Retinal pigment epithelial cell (primary cell): ENCODE data around the gene THEM5.

ENCODE experiments used
- DNase-seq: peaks from one replicate; pipeline ENCODE4 v3.0.0-alpha.2; 2010; ENCODE audit warnings: low read depth
- H3K4me3 ChIP-seq: 2 replicates; pipeline ENCODE4 v1.5.1; 2011; ENCODE audit warnings: mild to moderate bottlenecking, low read length, control low read depth, moderate library complexity
- CTCF ChIP-seq: conservative IDR thresholded peaks from 2 replicates; pipeline ENCODE4 v1.5.1; 2011; ENCODE audit warnings: low read depth, low read length, control low read depth, inconsistent platforms

THEM5 gene

GRCh38 chr1:151864411-151864810 lies 10.9 kb upstream of the THEM5 start:
- no peak for DNase-seq
- no peak for TF ChIP-seq CTCF
- H3K4me3 ChIP-seq: no peak overlapping the region

- no peak for DNase-seq
- H3K4me3 ChIP-seq: no peak overlapping the region
- TF ChIP-seq CTCF: no peak
These were observed 9.1 kb upstream of the THEM5 start for GRCh38 chr1:151862604-151863003.

- no peak for TF ChIP-seq CTCF
- no peak for DNase-seq
- H3K4me3 ChIP-seq: no peak overlapping the region
These were observed 7.1 kb upstream of the THEM5 start for GRCh38 chr1:151860504-151861187.

DNA sequence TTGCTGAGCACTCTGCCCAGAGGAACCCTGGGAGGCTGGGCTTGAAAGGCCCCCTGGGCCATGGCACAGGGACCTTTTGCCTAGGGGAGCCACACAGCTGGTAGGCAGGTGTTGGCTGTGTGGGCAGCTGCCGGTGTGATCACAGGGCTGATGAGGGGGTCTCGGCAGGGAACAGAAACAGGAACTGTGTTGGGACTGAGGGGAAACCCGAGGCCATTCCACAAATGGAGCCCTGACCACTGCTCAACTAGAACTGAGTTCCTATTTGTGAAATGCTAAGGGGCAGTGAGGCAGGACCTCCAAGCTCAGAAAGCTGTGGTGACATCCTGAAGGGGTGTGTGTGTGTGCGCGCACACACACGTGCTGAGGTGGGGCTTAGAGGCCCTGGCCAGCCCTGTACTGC lies 6.4 kb upstream of the THEM5 start:
- H3K4me3 ChIP-seq: no peak overlapping the region
- no peak for DNase-seq
- TF ChIP-seq CTCF: no peak

DNA sequence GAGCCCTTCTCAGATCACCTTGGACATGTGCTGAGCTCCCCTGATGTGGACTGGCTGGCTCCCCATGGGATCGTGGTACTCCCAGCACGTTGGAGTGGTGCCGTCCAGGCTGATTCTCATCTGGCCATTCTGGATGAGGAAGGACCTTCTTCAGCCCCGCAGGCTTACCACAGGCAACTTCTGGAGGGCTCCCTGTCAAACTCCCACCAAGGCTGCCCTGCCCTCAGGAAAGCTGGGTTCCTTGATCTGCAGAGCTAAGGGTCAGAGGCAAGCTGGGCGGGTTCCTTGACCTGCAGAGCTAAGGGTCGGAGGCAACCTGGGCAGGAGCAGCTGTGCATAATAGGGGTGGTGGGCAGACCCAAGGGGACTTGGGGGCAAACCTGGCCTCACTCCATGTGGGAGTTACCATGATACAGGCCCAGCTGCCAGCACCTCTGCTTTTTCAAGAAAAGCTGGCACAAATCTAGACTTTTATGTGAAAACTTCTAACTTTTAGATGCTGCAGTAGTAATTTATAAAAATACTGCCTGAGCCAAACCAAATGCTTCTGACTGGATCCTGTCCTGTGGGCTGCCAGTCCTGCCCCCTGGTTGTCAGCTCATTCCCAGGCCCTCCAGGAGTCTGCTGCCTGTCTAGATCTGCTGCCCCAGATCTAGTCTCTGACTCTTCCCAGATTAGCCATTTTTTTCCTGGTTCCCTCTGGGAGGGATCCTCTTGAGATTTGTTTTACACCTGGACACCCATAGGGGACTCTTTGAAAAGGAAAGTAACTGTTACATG lies 5.6 kb upstream of the THEM5 start:
- DNase-seq: no peak
- no peak overlapping the region for H3K4me3 ChIP-seq
- no peak for TF ChIP-seq CTCF

DNA sequence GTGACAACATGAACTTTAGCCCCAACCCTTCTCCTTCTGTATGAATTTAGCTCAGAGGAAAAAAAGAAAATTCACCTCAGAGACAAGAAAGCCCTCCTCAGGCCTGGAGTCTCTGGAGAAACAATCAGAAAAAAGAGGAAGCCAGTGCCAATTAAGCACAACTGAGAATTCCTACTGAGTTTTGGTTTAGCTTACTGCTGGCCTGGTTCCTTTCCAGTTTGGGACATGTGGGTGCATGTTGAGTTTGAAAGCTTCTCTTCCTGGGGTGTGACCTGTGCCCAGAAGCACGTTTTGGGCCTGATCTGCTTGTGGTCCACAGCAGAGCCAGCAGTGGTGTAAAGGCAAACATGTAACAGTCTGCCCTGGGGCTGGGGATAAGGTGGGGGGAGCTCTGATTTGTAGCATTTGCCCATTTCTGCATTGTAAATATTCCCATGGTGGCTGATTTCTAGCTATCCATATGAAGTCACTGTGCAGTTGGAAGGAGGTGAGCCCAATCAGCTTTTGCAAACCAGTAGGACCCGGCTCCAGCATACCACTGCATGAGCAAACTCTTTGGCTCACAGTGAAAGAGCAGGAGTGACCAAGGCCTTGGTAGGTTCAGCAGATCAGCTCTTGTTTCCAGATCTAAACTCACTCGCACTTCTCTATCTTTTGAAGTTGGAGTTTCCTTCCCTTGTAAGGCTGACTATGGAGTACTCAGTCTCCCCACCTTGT lies 4.7 kb upstream of the THEM5 start:
- no peak for TF ChIP-seq CTCF
- no peak for DNase-seq
- H3K4me3 ChIP-seq: no peak overlapping the region
